ENCODE results near the gene ELF2. TPM values are rescaled to one million over a fixed set of nuclear protein-coding genes. Genes with fewer than 3 reads are reported as not detected.

The ELF2 gene
- total RNA-seq, 2 experiments from 2014 or later, result 24.2 to 29.7 TPM

GRCh38 chr4:139154538-139154937 lies 22.5 kb downstream of the ELF2 start:
- Mint-ChIP-seq H3K4me1 (ENCODE audit: low read depth) (peaks cover 10% of the 10 kb centered on the region), H3K9me3 (no peaks in the 10 kb centered on the region), H3K4me3 (no peak overlapping the region), H3K36me3 (no peaks in the 10 kb centered on the region), H3K27me3 (no peaks in the 10 kb centered on the region), H3K27ac (no peak overlapping the region)
- intact Hi-C loops (cut with micrococcal nuclease), result no loop called here
- ChIA-PET POLR2A (no interaction called here), CTCF (interaction anchor here (0.8 to 1.4 kb wide), 3 partner anchors 55 to 141 kb away, joined by 3 to 5 read pairs (median 4); no protein-coding TSS in a partner anchor)
- DNase-seq, result no peak

GRCh38 chr4:139154134-139154421 lies 22.9 kb downstream of the ELF2 start:
- DNase-seq, result no peak
- ChIA-PET CTCF (interaction anchor here (0.9 to 1.4 kb wide), 3 partner anchors 18 to 142 kb away, joined by 3 to 5 read pairs (median 4); no protein-coding TSS in a partner anchor), POLR2A (no interaction called here)
- Mint-ChIP-seq H3K4me1 (ENCODE audit: low read depth) (peaks cover 10% of the 10 kb centered on the region), H3K9me3 (no peaks in the 10 kb centered on the region), H3K36me3 (no peaks in the 10 kb centered on the region), H3K4me3 (no peak overlapping the region), H3K27ac (no peak overlapping the region), H3K27me3 (no peaks in the 10 kb centered on the region)
- intact Hi-C loops (cut with micrococcal nuclease), result no loop called here

GRCh38 chr4:139153411-139154133 lies 23.4 kb downstream of the ELF2 start:
- H3K27me3 Mint-ChIP-seq, result no peaks in the 10 kb centered on the region
- H3K9me3 Mint-ChIP-seq, result no peaks in the 10 kb centered on the region
- no peak overlapping the region for H3K27ac Mint-ChIP-seq
- H3K36me3 Mint-ChIP-seq, result no peaks in the 10 kb centered on the region
- CTCF ChIA-PET, result interaction anchor here (0.9 to 1.4 kb wide), 2 partner anchors 18 to 123 kb away, joined by 3 to 4 read pairs; no protein-coding TSS in a partner anchor
- POLR2A ChIA-PET, result no interaction called here
- DNase-seq, result no peak
- peaks cover 10% of the 10 kb centered on the region for H3K4me1 Mint-ChIP-seq (ENCODE audit: low read depth)
- intact Hi-C loops (cut with micrococcal nuclease), result no loop called here
- H3K4me3 Mint-ChIP-seq, result no peak overlapping the region

- H3K27me3 Mint-ChIP-seq, result no peaks in the 10 kb centered on the region
- CTCF ChIA-PET, result no interaction called here
- POLR2A ChIA-PET, result interaction anchor here (0.8 kb wide), 1 partner anchor 20 kb away, joined by 3 read pairs; no protein-coding TSS in a partner anchor
These were observed 24.8 kb downstream of the ELF2 start for GRCh38 chr4:139152249-139152648.

GRCh38 chr4:139146926-139147629 lies 29.9 kb downstream of the ELF2 start:
- intact Hi-C loops (cut with micrococcal nuclease), result no loop called here
- peaks cover 18% of the 10 kb centered on the region for H3K9me3 Mint-ChIP-seq
- H3K27me3 Mint-ChIP-seq, result no peaks in the 10 kb centered on the region
- ChIA-PET CTCF (no interaction called here), POLR2A (no interaction called here)
- H3K4me1 Mint-ChIP-seq (ENCODE audit: low read depth), result peaks cover 18% of the 10 kb centered on the region
- H3K4me3 Mint-ChIP-seq, result no peak overlapping the region
- peaks cover 2% of the 10 kb centered on the region for H3K36me3 Mint-ChIP-seq
- H3K27ac Mint-ChIP-seq, result no peak overlapping the region
- no peak for DNase-seq

More at GRCh38 chr4:139152249-139152648, 24.8 kb downstream of the ELF2 start:
- no peak for DNase-seq
- intact Hi-C loops (cut with micrococcal nuclease), result no loop called here
- Mint-ChIP-seq H3K9me3 (peaks cover under 1% of the 10 kb centered on the region), H3K4me3 (no peak overlapping the region), H3K27ac (no peak overlapping the region), H3K36me3 (no peaks in the 10 kb centered on the region), H3K4me1 (ENCODE audit: low read depth) (peaks cover 11% of the 10 kb centered on the region)

GRCh38 chr4:139145552-139145932 lies 31.5 kb downstream of the ELF2 start:
- CTCF ChIA-PET, result no interaction called here
- peaks cover 18% of the 10 kb centered on the region for H3K9me3 Mint-ChIP-seq
- H3K27me3 Mint-ChIP-seq, result no peaks in the 10 kb centered on the region
- H3K27ac Mint-ChIP-seq, result no peak overlapping the region
- POLR2A ChIA-PET, result no interaction called here
- intact Hi-C loops (cut with micrococcal nuclease), result no loop called here
- H3K4me1 Mint-ChIP-seq (ENCODE audit: low read depth), result peaks cover 19% of the 10 kb centered on the region
- H3K36me3 Mint-ChIP-seq, result peaks cover 2% of the 10 kb centered on the region
- H3K4me3 Mint-ChIP-seq, result no peak overlapping the region
- DNase-seq, result no peak

GRCh38 chr4:139144911-139145551 lies 32.0 kb downstream of the ELF2 start:
- POLR2A ChIA-PET, result no interaction called here
- CTCF ChIA-PET, result no interaction called here

GRCh38 chr4:139144161-139144859 lies 32.7 kb downstream of the ELF2 start:
- Mint-ChIP-seq H3K27ac (no peak overlapping the region), H3K4me3 (no peak overlapping the region), H3K9me3 (peaks cover 18% of the 10 kb centered on the region), H3K36me3 (peaks cover 2% of the 10 kb centered on the region), H3K4me1 (ENCODE audit: low read depth) (peaks cover 19% of the 10 kb centered on the region), H3K27me3 (no peaks in the 10 kb centered on the region)
- DNase-seq, result no peak
- CTCF ChIA-PET, result interaction anchor here (0.5 kb wide), 1 partner anchor 43 kb away, joined by 3 read pairs; no protein-coding TSS in a partner anchor
- intact Hi-C loops (cut with micrococcal nuclease), result no loop called here
- POLR2A ChIA-PET, result no interaction called here

More at GRCh38 chr4:139144911-139145551, 32.0 kb downstream of the ELF2 start:
- Mint-ChIP-seq H3K4me3 (no peak overlapping the region), H3K36me3 (peaks cover 2% of the 10 kb centered on the region), H3K27ac (no peak overlapping the region), H3K27me3 (no peaks in the 10 kb centered on the region), H3K9me3 (peaks cover 18% of the 10 kb centered on the region), H3K4me1 (ENCODE audit: low read depth) (peaks cover 19% of the 10 kb centered on the region)
- no peak for DNase-seq
- intact Hi-C loops (cut with micrococcal nuclease), result no loop called here

GRCh38 chr4:139142980-139143379 lies 34.0 kb downstream of the ELF2 start:
- Mint-ChIP-seq H3K4me3 (no peak overlapping the region), H3K9me3 (peaks cover 18% of the 10 kb centered on the region), H3K36me3 (peaks cover 2% of the 10 kb centered on the region), H3K27ac (no peak overlapping the region), H3K4me1 (ENCODE audit: low read depth) (peaks cover 19% of the 10 kb centered on the region), H3K27me3 (no peaks in the 10 kb centered on the region)
- intact Hi-C loops (cut with micrococcal nuclease), result no loop called here
- ChIA-PET POLR2A (no interaction called here), CTCF (no interaction called here)
- DNase-seq, result no peak

GRCh38 chr4:139142087-139142486 lies 34.9 kb downstream of the ELF2 start:
- Mint-ChIP-seq H3K4me3 (no peak overlapping the region), H3K9me3 (peaks cover 17% of the 10 kb centered on the region), H3K4me1 (ENCODE audit: low read depth) (peaks cover 16% of the 10 kb centered on the region), H3K36me3 (peaks cover 5% of the 10 kb centered on the region), H3K27me3 (no peaks in the 10 kb centered on the region), H3K27ac (no peak overlapping the region)
- ChIA-PET POLR2A (interaction anchor here (0.6 kb wide), 1 partner anchor 384 kb away, joined by 4 read pairs; no protein-coding TSS in a partner anchor), CTCF (interaction anchor here (1.0 to 1.2 kb wide), 2 partner anchors 42 to 154 kb away, joined by 3 read pairs; no protein-coding TSS in a partner anchor)
- intact Hi-C loops (cut with micrococcal nuclease), result no loop called here
- DNase-seq, result no peak

- no peaks in the 10 kb centered on the region for H3K27me3 Mint-ChIP-seq
- no peaks in the 10 kb centered on the region for H3K9me3 Mint-ChIP-seq
- CTCF ChIA-PET, result no interaction called here
- H3K4me3 Mint-ChIP-seq, result no peak overlapping the region
- no peak overlapping the region for H3K27ac Mint-ChIP-seq
- POLR2A ChIA-PET, result no interaction called here
- intact Hi-C loops (cut with micrococcal nuclease), result no loop called here
- peaks cover 11% of the 10 kb centered on the region for H3K36me3 Mint-ChIP-seq
- peaks cover 5% of the 10 kb centered on the region for H3K4me1 Mint-ChIP-seq (ENCODE audit: low read depth)
- no peak for DNase-seq
These were observed 39.3 kb downstream of the ELF2 start for GRCh38 chr4:139137763-139138162.

- Mint-ChIP-seq H3K27me3 (no peaks in the 10 kb centered on the region), H3K9me3 (no peaks in the 10 kb centered on the region), H3K36me3 (peaks cover 11% of the 10 kb centered on the region), H3K4me1 (ENCODE audit: low read depth) (no peaks in the 10 kb centered on the region), H3K4me3 (no peak overlapping the region), H3K27ac (no peak overlapping the region)
- ChIA-PET POLR2A (no interaction called here), CTCF (interaction anchor here (0.6 kb wide), 1 partner anchor 178 kb away, joined by 3 read pairs; no protein-coding TSS in a partner anchor)
- intact Hi-C loops (cut with micrococcal nuclease), result no loop called here
- DNase-seq, result no peak
These were observed 42.6 kb downstream of the ELF2 start for GRCh38 chr4:139134403-139134802.

All from activated CD4-positive, alpha-beta memory T cell treated with anti-CD3 and anti-CD28 coated beads for 36 hours (primary cell).